Gastrocnemius medialis (tissue), 4 donors: ENCODE results near the gene HSD11B2.

Experiments
- CTCF ChIP-seq, 5 experiments: fragments of 450-650 bp in 3 of 5; fragments of 200-600 bp in 2 of 5; sonication (generic) in 2 of 5; IDR thresholded peaks in 4 of 5; conservative IDR thresholded peaks in 1 of 5; 1 replicate in 4 of 5; 2 replicates in 1 of 5; pipeline ENCODE4 v1.5.1; 2016 to 2019; ENCODE audit warnings: antibody characterized with exemption in 5 of 5, mild to moderate bottlenecking in 3 of 5, moderate library complexity in 3 of 5
- POLR2A ChIP-seq, 2 donors: fragments of 450-650 bp; IDR thresholded peaks; one replicate each; pipeline ENCODE4 v1.6.1; 2017; ENCODE audit warnings: antibody characterized with exemption in 2 of 2, mild to moderate bottlenecking in 2 of 2, moderate library complexity in 2 of 2

GRCh38 chr16:67460961-67461360 lies 30.0 kb downstream of the HSD11B2 start:
- TF ChIP-seq CTCF (IDR thresholded peaks at IDR 0.05 in 4 of 5, conservative IDR thresholded peaks at IDR 0.05 in 1 of 5) = no peak
- no peak for TF ChIP-seq POLR2A (IDR thresholded peaks at IDR 0.05)
